HG03280 (cell line): Measurements from ENCODE around the gene GHR.
"Not testable (repeated sequence)": the region's sequence is repeated elsewhere in the genome, so short reads cannot be mapped to it uniquely, and the experiment has no call there.

Experiments
- ATAC-seq: cut with Tn5 transposase; IDR thresholded peaks from one replicate; pipeline ENCODE4 v1.9.1; 2021; ENCODE audit warnings: mild to moderate bottlenecking, moderate library complexity; ENCODE audit not compliant: unreplicated experiment

GHR gene

DNA sequence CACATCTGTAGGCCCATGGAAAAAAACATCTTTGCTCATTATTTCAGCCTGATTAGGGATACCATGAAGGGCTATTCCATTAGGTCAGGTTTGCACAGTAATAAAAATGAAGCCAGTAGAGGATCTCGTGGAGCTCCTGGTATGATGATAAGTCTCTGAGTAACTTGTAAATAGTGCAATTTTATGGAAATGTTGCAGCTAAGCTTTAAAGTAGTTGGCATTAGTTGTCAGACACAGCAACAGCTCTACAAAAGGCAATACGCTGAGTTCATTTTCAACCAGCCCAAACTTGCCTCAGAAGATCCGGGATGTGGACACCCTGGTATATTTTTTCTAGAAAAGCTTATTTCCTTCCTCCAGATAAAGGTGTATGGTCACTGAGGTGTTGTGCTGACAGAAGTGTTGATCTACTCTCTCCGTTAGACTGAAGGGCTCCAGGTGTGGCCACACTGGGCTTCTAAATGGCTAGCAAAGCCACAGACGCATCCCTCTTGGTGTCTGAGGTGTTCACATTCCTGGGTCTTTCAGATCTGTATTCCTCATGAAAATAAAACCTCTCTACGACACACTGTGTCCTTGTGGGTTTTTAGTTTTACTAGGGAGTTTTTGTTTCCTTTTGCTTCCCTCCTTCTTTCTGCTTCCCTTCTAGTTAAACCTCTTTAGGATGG lies 141.6 kb downstream of the GHR start:
- ATAC-seq: no peak

DNA sequence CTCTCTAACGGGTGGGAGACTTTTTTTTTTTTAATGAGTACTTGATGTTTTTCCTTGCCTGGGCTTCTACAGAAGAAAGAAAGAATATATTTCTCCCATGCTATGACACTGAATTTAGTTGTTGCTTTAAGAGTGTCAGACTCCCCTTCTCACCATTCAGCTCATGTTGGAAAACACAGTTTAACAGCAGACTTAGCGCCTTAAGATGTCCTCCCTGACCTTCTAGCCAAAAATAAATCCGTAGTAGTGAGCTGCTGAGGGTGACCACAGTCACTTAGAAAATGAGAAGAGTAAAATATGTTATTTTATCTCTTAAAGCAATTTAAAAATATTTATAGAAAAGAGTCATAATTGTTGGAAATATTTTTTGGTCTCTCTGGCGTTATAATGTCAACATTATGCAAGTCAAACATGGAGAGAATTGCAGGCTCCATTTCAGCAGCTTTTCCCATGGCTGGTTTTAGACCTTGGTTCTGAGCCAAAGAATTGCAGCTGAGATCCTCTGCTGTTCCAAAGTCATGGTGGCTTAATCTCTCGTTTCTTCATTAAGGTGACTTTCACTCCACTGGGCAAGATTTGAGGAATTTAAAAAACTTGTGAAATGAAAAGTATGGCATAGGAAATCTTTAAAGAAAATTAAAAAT lies 143.5 kb downstream of the GHR start:
- no peak for ATAC-seq

DNA sequence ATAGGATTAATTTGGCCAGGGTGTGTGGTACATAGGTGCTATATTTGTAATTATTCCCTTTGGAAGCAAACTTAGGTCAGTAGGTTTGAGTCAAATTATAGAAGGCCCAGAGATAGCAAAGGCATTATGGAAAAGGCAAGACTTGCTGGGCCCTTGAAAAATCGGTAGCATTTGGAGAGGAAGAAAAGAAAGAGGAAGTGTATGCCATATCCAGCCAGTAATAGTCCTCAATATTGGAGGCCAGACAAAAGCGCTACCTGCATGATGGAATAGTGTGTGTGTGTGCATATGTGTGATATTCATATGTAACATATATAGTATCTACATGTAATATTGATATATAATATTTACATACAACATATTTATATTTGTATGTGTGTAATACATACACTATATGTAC lies 146.1 kb downstream of the GHR start:
- no peak for ATAC-seq

DNA sequence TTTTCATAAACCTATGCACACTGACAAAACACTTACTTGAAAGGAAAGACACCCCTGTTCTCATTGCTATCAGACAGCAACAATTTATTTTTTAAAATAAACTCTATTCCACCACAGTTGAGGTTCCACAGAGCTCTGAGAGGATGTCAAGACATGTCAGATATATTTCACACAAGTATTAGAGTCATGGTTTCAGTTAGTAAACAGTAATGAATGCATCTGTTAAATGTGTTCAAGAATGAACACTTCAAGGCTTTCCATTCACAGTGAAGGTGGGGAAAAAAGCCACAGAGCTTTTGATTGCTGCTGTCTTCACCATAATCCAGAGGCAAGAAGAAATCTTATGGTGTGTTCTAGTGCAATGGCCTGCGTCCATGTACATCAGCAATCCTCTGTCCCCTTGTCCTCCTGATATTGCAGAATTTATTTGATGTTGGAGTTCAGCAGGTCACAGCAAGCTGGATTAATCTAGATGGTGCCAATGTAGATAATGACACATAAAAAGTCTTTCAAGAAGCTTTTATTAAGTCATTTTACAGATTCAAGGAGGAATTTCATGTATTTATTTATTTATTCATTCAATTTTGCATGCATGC lies 146.8 kb downstream of the GHR start:
- no peak for ATAC-seq

DNA sequence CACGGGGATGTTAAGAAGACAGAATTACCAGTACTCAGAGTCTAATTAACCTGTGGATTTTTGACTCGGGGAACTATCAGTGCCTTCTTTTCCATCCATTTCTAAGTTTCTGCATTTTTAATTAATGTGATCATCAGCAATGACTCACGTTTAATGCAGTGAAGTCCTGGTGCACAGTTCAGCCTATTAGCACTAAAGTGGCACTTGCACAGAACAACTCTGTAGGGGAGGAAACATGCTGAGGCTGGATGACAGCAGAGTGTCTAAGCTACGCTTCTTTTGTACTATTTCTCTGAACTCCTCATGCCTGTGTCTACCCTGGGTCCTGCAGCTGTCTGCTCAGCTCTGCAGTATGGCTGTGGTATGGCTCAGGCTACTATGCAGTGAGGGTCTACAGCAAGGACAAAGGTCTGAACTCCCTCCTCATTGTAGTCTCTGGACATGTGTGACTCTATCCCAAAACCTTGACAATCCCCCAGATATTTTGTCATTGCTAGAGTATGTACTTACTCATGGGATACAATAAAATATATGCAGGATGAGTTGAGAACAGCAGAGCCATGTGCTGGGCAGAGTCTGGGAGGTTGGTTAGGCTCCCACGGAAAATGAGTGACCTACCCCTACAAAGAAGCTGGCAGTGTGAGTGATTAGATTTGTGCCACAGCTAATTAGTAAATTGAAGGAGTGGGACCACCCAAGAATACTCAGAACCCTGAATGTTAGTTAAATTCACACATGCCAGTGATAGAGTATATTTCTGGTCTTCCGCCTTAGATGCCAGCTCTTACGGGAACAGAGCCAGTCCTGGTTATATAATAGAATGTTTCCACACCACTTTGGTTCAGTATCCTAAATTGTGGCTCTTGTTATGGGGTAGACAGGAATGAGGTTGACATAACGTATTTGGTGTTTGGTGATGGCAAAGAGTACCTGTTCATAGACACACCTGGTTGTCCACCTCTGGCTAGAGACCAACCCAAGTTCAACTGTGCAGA lies 148.0 kb downstream of the GHR start:
- ATAC-seq: no peak

DNA sequence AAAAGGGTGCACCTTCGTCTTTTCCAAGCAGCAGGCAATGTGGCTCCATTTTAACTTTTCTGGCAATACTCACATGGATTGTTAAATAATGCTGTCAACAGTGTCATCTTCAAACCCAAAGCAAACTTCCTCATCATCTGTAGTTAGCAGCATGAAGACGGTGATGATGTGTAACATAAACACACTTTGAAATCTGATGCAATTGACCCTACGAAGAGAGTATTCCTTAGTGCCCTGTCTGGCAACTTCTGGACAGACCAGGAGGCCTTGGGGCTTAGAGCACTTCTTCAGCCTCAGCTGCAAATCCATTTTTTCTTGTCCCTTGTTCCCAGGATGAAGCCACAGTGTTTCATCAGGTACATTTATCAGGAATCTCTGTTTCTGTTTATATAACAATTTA lies 149.1 kb downstream of the GHR start:
- ATAC-seq: no peak

DNA sequence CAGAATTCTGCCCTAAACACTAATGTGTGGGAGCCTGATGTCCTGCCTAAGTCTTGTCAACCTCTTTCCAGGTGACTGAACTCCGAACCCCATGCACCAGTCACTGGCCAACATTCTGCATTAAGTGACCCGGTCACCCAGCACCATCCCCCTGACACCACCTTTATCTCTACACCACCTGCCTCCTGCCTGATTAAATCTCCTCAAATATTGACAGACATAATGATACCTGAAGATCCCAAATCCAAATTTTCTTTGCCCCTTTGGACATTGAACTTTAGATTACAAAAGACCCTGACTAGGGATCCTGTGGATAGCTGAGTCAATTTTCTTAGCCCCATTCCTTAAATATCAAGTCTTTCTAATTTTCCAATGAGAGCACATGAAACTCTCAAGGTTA lies 150.1 kb downstream of the GHR start:
- ATAC-seq: no peak

DNA sequence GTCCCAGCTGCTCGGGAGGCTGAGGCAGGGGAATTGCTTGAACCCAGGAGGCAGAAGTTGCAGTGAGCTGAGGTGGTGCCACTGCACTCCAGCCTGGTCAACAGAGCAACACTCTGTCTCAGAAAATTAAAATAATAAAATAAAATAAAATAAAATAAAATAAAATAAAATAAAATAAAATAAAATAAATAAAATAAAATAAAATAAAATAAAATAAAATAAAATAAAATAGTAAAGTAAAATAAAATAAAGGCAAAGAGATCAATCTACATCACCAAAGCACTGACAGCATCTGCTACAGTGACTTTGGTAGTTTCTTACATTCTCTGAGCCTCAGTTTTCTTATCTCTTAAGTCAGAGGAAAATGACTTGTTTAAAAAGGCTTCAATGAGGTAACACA lies 152.7 kb downstream of the GHR start:
- not testable (repeated sequence) for ATAC-seq

DNA sequence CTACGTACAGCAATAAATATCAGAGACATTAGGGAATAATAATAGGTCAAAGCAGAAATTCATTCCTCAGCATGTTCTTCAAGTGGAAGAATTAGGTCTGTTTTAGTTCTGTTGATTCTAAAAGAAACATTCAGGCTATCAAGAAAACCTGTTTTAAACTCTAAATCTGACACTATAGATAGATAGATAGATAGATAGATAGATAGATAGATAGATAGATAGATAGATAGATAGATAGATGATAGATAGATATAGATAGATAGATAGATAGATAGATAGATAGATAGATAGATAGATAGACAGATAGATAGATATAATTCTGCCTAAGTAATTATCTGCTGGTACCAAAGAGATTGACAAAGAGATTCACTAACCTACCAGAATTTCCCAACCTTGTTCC lies 155.7 kb downstream of the GHR start:
- not testable (repeated sequence) for ATAC-seq

DNA sequence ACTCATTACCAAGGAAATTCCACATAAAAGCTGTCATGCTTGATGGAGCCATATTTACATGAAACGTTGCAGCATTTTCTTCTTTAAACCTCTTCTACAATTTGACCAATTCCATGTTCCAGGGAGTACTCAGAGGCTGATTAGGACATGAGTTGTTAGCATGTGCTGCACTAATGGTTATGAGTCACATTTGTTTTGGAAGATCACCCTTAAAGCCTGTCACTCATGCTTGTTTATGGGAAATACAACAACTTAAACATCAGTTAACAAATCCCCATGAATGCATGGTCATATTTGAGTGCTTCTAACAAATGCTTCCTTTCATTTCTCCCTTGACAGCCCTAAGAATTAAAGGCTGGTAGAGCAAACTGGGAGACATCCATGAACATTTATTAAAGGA lies 156.1 kb downstream of the GHR start:
- no peak for ATAC-seq

DNA sequence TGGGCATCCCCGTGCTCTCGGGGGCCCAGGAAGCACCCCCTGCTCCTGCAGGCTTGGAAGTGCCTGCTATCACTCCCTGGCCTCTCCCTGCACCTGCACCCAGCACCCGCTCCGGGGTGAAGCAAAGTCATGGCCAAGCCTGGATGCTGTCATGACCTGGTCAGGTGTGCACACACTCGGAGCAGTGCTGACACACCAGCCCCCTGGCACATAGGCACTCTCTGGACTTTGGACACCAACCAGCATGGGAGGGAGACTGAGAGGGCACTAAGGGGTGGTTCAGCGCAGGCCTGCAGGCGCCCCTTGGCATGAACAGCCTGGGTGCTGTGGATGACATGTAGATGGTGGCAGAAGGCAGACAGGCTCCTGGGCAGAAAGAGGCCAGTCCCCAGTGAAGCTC lies 158.6 kb downstream of the GHR start:
- no peak for ATAC-seq

DNA sequence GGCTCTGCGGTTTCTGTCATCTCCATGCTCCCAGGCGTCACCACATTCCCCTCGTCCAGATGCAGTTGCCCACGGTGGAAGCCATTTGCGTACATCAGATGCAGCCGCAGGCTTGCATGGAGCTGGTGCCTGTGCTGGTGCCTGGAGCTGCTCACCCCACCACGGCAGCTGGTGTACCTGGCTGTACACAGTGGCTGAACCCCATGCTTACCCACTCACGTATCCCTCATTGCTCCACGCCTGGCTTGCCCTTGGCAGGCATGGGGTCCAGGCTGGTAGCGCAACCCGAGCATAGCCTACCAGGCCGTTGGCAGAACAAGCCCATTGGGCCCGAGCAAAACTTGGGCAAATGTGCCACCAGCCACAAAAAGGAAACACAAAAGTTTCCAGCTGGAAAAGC lies 159.5 kb downstream of the GHR start:
- no peak for ATAC-seq

DNA sequence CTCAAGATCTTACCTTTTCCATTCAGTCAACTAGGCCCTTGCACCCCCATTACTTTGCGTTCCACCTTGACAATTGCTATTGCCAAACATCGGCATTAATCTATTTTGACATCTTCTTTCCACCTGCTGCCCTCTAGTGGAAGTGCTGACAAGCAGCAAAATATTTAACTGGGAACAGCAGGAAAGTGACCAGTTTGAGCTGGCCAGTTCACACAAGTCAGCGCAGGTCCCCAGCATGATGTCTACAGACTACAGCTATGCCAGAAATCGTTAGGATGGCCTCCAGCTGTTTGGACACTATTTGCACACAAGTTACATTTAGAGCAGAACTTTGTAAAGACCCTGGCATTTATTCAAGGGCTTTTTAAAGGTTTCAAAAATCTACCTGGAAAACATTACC lies 160.1 kb downstream of the GHR start:
- ATAC-seq: no peak

DNA sequence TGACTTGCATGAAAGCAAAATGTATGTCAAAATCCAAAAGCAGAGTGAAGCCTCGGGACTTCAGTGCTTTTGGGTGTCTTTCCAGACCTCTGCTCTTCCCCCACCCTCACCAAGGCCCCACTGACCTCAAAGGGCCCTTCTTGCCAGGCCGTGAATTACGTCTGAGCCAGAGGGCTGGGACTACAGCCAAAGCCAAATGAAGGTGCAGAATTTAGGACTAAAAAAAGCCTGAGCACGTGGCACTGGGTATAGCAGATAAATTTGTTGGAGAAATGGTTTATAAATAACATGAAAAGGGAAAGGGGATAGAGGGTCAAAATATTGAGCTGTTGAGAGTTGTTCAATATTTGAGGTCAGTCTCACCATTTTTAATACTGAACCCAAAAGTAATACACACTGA lies 163.4 kb downstream of the GHR start:
- ATAC-seq: no peak

DNA sequence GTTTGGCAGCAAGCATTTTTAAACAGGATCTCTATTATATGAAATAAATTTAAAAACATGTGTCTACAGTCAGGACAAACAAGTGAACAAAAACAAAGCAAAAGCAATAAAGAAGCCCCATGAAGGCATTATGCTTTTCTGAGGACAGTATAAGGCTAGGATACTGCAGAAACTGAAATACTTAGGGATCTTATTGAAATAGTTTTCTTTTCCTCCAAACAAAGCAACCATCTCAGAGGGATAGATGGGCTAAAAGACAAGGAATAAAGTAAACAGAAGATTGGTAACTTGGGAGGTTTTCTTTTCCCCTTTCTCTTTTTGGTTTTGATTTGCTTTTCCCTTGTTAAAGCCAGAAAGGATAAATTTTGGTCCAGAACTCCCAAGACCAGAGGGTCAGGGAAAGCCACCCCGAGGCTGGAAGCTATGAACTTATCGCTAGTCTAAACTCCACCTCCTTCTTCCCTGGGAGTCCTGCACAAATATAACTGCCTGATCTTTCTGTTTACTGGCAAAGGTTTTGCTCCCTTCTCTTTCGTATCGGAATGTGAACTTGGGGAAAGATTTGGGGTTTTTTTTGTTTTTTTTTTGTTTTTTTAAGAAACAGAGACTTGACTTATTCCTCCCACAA lies 164.0 kb downstream of the GHR start:
- ATAC-seq: no peak

DNA sequence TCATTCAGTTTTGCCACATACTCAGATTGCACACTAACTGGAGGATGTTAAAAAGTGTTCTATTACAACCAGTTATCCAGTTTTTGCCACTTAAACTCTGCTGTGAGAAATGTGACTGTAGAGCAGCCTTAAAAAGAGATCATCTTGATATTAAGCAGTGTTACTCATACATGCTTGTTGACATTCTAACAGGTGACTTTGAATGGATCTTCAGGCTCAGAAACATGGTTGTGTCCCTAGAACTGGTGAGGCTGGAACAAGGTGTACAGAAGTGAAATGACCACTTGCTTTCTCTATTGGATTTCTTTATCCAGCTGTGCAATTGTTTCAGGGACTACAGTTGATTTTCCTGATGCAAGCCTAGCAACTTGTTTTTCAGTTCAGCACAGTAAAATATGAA lies 167.3 kb downstream of the GHR start:
- ATAC-seq: no peak

DNA sequence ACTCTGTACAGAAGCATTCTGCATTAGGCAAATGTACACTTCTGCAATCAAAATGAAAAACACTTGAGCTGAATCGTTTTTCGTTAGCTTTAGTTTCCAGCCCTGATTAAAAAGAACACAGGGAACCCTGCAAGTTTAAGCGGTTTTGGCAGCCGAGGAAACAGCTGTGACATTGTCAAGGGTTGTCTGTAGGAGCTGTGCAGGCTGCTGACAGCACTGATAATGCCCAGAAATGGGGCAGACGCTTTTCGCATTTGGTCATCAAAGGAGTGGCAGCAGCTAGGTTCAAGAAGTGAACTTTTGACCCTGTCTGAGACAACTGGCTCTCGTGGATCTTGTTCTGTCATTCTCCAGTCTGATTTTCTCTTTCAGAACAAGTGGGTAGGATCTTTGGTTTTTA lies 167.8 kb downstream of the GHR start:
- no peak for ATAC-seq

DNA sequence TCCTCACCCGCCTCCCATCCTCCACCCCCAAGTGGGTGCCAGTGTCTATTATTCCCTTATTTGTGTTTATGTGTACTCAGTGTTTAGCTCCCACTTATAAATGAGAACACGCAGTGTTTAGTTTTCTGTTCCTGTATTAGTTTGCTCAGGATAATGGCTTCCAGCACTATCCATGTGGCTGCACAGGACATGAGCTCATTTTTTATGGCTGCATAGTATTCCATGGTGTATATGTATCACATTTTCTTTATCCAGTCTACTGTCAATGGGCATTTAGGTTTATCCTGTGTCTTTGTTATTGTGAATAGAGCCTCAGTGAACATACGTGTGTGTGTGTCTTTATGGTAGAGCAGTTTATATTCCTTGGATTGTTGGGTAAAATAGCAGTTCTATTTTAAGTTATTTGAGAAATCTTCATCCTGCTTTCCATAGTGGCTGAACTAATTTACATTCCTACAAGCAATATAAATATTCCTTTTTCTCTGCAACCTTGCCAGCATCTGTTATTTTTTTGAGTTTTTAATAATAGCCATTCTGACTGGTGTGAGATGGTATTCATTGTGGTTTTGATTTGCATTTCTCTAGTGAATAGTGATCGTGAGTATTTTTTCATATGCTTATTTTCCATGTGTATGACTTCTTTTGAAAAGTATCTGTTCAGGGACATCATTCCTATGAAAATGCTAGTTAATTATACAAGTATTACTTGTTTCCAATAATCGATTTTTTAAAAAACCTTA lies 169.3 kb downstream of the GHR start:
- no peak for ATAC-seq

DNA sequence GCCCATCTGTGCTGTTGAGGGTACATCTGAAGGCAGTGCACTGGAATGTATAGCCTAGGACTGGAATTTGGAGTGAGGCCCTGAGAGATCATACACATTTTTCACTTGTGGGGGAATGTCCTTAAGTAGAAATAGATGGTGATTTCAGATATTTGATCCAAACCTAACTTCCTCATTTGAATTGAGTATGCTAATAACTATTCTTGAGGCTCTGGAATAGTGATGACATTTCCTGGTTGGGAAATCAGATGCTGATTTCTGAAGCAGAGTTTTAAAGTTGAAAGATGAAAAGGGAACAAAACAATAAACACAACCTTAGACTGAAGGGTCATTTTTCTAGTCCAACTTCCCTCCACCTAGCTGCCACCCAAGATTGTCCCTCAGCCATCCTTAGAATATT lies 170.4 kb downstream of the GHR start:
- no peak for ATAC-seq

DNA sequence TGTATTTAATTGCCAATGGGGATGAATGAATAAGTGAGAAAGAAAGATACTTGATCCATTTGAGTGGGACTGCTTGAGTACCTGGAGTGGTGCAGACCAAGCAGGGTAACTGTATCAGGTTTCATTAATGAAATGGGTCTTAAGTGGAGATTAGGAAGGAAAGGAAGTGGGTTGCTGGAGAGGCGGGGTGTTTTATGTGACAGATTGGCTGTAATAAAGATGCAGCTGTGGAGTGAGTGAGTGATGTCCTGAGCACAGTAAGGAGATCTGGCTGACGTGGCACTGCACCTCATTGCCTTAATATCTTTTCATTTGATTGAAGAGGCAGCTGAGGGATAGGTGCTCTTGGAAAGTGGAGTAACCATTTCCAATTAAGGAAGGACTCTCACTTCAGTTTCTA lies 172.4 kb downstream of the GHR start:
- ATAC-seq: no peak
